ENCODE results near the gene TREML1.

Gene TREML1

DNA sequence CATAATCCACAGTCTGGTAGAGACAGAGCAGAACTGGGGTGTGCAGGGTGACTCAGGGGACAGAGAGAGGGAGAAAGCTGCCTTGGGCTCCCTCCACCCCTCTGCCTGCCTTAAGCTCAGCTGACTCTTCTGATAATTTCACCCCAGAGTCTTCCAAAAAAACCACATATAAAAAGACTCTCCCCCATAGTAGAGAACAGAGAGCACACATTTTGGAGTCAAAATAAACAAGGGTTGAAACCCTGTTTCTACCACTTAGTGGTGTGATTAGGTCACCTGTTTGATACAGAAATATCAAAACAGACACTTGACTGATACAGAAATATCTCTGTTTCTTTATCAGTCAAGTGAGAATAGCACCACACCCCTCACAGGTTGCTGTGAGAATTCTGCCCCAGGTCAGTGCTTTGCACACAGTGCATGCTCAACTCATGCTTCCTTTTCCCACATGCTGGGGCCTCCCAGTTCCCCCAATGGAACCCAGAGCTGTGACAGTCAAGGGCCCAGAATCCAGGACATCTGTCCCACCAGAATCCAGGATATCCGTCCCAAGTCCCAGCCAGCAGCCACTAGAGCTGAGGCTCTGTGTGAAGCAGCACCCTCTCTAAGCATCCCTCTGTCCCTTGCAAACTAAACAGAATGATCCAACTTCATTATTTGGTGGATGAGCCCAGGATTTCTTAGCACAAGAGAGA, 45.6 kb upstream of the TREML1 start:
- TF ChIP-seq, protein P1, sequence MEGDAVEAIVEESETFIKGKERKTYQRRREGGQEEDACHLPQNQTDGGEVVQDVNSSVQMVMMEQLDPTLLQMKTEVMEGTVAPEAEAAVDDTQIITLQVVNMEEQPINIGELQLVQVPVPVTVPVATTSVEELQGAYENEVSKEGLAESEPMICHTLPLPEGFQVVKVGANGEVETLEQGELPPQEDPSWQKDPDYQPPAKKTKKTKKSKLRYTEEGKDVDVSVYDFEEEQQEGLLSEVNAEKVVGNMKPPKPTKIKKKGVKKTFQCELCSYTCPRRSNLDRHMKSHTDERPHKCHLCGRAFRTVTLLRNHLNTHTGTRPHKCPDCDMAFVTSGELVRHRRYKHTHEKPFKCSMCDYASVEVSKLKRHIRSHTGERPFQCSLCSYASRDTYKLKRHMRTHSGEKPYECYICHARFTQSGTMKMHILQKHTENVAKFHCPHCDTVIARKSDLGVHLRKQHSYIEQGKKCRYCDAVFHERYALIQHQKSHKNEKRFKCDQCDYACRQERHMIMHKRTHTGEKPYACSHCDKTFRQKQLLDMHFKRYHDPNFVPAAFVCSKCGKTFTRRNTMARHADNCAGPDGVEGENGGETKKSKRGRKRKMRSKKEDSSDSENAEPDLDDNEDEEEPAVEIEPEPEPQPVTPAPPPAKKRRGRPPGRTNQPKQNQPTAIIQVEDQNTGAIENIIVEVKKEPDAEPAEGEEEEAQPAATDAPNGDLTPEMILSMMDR (IDR thresholded peaks at IDR 0.05): no peak
- no peaks in the 10 kb centered on the region for H3K9me3 ChIP-seq (ENCODE audit: control insufficient read depth, low read length)
- no peak overlapping the region for H3K4me2 ChIP-seq (ENCODE audit: low read length)
- H3K27ac ChIP-seq: no peak overlapping the region
- no peaks in the 10 kb centered on the region for H3K4me1 ChIP-seq
- H3K9ac ChIP-seq: no peak overlapping the region
- H2AFZ ChIP-seq: no peak overlapping the region
- H3K4me3 ChIP-seq (ENCODE audit: low read depth, low read length): no peak overlapping the region
- no peaks in the 10 kb centered on the region for H3K36me3 ChIP-seq (ENCODE audit: control insufficient read depth, insufficient read depth, low read length)
- no peaks in the 10 kb centered on the region for H3K79me2 ChIP-seq
- no peaks in the 10 kb centered on the region for H3K27me3 ChIP-seq (ENCODE audit: control insufficient read depth, insufficient read depth, low read length)

DNA sequence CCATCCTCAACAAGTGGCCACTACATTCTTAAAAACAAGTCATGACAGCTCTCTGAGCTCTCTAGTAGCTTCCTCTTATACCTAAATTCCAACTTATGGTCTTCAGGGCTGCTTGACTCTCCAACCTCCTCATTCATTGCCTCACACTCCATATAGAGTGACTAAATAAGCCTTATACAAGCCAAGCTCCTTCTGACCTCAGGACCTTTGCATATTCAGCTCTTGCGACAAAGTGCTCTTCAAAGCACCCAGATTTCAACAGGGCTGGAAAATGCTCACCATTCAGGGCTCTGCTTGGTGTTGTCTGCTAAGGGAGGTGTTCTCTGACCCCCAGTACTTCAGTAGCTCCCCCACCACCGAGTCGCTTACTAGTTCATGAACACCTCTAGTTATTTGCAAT, 43.1 kb upstream of the TREML1 start:
- no peaks in the 10 kb centered on the region for H3K27me3 ChIP-seq (ENCODE audit: control insufficient read depth, insufficient read depth, low read length)
- TF ChIP-seq, protein P1 (IDR thresholded peaks at IDR 0.05): no peak
- no peak overlapping the region for H3K27ac ChIP-seq
- no peak overlapping the region for H2AFZ ChIP-seq
- no peak overlapping the region for H3K4me3 ChIP-seq (ENCODE audit: low read depth, low read length)
- H3K9me3 ChIP-seq (ENCODE audit: control insufficient read depth, low read length): no peaks in the 10 kb centered on the region
- no peak overlapping the region for H3K4me2 ChIP-seq (ENCODE audit: low read length)
- H3K9ac ChIP-seq: no peak overlapping the region
- H3K36me3 ChIP-seq (ENCODE audit: control insufficient read depth, insufficient read depth, low read length): no peaks in the 10 kb centered on the region
- no peaks in the 10 kb centered on the region for H3K79me2 ChIP-seq
- H3K4me1 ChIP-seq: no peaks in the 10 kb centered on the region

DNA sequence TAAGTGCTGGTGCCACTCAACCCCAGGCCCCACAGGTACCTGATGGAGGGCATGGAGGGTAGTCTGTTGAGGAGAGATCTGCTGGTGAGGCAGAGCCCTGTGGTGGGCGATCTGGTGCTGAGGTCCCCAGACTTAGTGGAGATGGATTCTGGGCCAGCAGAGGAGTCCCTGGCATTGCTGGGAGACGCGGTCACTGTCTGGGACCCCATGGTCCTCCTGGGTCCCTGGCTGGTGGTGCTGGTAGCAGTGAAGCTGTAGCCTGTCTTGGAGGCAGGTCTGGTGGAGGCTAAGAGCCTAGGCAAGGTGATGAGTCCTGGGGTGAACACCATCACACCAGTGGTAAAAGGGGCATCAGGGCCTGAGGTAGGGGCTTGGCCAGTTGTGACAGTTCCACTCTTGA, 40.2 kb upstream of the TREML1 start:
- Histone ChIP-seq H3K9me3 (ENCODE audit: control insufficient read depth, low read length) (no peaks in the 10 kb centered on the region), H2AFZ (no peak overlapping the region), H3K36me3 (ENCODE audit: control insufficient read depth, insufficient read depth, low read length) (no peaks in the 10 kb centered on the region), H3K4me3 (ENCODE audit: low read depth, low read length) (no peak overlapping the region), H3K4me2 (ENCODE audit: low read length) (no peak overlapping the region), H3K27ac (no peak overlapping the region), H3K79me2 (no peaks in the 10 kb centered on the region), H3K9ac (no peak overlapping the region), H3K27me3 (ENCODE audit: control insufficient read depth, insufficient read depth, low read length) (no peaks in the 10 kb centered on the region), H3K4me1 (no peaks in the 10 kb centered on the region)
- TF ChIP-seq, protein P1 (IDR thresholded peaks at IDR 0.05): no peak

DNA sequence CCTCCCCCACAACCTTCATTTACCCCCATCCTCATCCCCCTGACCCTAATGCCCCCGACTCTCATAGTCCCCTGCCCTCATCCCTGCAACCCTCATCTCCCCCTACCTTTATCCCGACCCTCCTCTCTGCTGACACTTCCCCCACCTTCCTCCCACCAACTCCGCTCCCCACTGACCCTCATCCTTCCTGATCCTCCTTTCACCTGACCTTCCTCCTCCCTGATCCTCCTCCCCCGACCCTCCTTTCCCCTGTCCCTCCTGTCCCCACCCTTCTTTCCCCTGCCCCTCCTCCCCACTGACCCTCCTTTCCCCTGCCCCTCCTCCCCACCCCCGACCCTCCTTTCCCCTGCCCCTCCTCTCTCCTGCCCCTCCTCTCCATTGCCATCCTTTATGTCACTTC, 39.7 kb upstream of the TREML1 start:
- H3K27ac ChIP-seq: no peak overlapping the region
- no peak overlapping the region for H3K9ac ChIP-seq
- no peaks in the 10 kb centered on the region for H3K9me3 ChIP-seq (ENCODE audit: control insufficient read depth, low read length)
- H3K4me1 ChIP-seq: no peaks in the 10 kb centered on the region
- no peak overlapping the region for H3K4me3 ChIP-seq (ENCODE audit: low read depth, low read length)
- TF ChIP-seq, protein P1 (IDR thresholded peaks at IDR 0.05): no peak
- H3K79me2 ChIP-seq: no peaks in the 10 kb centered on the region
- no peaks in the 10 kb centered on the region for H3K27me3 ChIP-seq (ENCODE audit: control insufficient read depth, insufficient read depth, low read length)
- no peak overlapping the region for H3K4me2 ChIP-seq (ENCODE audit: low read length)
- H3K36me3 ChIP-seq (ENCODE audit: control insufficient read depth, insufficient read depth, low read length): no peaks in the 10 kb centered on the region
- no peak overlapping the region for H2AFZ ChIP-seq

DNA sequence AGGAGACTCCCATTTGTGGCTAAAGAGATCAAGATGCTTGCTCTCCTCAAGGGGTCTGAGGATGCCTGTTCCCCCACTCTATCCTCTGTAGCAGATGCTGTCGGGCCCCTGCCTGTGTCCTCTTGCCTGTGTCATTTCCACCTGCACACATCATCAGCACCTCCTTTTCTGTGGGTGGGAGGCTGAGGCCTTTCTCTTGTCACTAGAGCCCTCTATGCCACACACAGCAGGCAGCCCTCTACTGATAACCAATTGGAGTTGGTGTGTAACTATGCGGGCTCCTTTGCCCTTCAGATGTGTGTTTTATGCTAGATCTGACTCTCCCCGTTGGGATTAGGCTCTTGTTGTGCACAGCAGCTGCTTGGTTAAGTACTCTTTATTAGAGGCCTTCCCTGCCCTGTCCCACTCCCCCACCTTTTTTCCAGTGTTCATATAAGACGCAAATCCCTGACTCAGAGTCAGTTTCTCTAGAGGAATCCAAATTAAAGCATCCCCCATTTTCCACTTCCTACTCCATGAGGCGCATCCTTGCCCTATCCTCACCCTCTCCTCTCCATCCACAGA, 39.1 kb upstream of the TREML1 start:
- Histone ChIP-seq H3K4me2 (ENCODE audit: low read length) (no peak overlapping the region), H3K4me3 (ENCODE audit: low read depth, low read length) (no peak overlapping the region), H3K9ac (no peak overlapping the region), H3K9me3 (ENCODE audit: control insufficient read depth, low read length) (no peaks in the 10 kb centered on the region), H2AFZ (no peak overlapping the region), H3K79me2 (no peaks in the 10 kb centered on the region), H3K36me3 (ENCODE audit: control insufficient read depth, insufficient read depth, low read length) (no peaks in the 10 kb centered on the region), H3K4me1 (no peaks in the 10 kb centered on the region), H3K27ac (no peak overlapping the region), H3K27me3 (ENCODE audit: control insufficient read depth, insufficient read depth, low read length) (no peaks in the 10 kb centered on the region)
- TF ChIP-seq, protein P1 (IDR thresholded peaks at IDR 0.05): no peak

Data from parathyroid adenoma (tissue), 2 donors.